ENCODE results near the gene PILRB. TPM values are rescaled to one million over a fixed set of nuclear protein-coding genes. Genes with fewer than 3 reads are reported as not detected.

Gene PILRB
- total RNA-seq, 1 donor from 2014 or later, result 79.4 TPM

- TF ChIP-seq, protein P1, sequence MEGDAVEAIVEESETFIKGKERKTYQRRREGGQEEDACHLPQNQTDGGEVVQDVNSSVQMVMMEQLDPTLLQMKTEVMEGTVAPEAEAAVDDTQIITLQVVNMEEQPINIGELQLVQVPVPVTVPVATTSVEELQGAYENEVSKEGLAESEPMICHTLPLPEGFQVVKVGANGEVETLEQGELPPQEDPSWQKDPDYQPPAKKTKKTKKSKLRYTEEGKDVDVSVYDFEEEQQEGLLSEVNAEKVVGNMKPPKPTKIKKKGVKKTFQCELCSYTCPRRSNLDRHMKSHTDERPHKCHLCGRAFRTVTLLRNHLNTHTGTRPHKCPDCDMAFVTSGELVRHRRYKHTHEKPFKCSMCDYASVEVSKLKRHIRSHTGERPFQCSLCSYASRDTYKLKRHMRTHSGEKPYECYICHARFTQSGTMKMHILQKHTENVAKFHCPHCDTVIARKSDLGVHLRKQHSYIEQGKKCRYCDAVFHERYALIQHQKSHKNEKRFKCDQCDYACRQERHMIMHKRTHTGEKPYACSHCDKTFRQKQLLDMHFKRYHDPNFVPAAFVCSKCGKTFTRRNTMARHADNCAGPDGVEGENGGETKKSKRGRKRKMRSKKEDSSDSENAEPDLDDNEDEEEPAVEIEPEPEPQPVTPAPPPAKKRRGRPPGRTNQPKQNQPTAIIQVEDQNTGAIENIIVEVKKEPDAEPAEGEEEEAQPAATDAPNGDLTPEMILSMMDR (IDR thresholded peaks at IDR 0.05), result no peak
- ChIA-PET CTCF (interaction anchor here (0.7 to 1.4 kb wide), 2 partner anchors 21 to 128 kb away, joined by 3 read pairs; no protein-coding TSS in a partner anchor), POLR2A (no interaction called here)
- no peaks in the 10 kb centered on the region for H3K36me3 Mint-ChIP-seq (ENCODE audit: low read depth)
- no peak overlapping the region for H3K27ac Mint-ChIP-seq
- H3K9me3 Mint-ChIP-seq, result no peaks in the 10 kb centered on the region
- no peaks in the 10 kb centered on the region for H3K27me3 Mint-ChIP-seq
- H3K4me3 Mint-ChIP-seq, result no peak overlapping the region
- intact Hi-C loops (cut with micrococcal nuclease), result no loop called here
- ATAC-seq (ENCODE audit: low read depth) (no peak), DNase-seq (no peak)
- H3K4me1 Mint-ChIP-seq, result peaks cover 6% of the 10 kb centered on the region
Observed at GRCh38 chr7:100386940-100387339, 29.0 kb downstream of the PILRB start.

GRCh38 chr7:100387695-100388094 lies 29.8 kb downstream of the PILRB start:
- TF ChIP-seq, protein P1 (IDR thresholded peaks at IDR 0.05), result no peak
- no peaks in the 10 kb centered on the region for H3K9me3 Mint-ChIP-seq
- DNase-seq (no peak), ATAC-seq (ENCODE audit: low read depth) (no peak)
- POLR2A ChIA-PET, result no interaction called here
- H3K4me3 Mint-ChIP-seq, result no peak overlapping the region
- no peaks in the 10 kb centered on the region for H3K27me3 Mint-ChIP-seq
- no peaks in the 10 kb centered on the region for H3K36me3 Mint-ChIP-seq (ENCODE audit: low read depth)
- no peak overlapping the region for H3K27ac Mint-ChIP-seq
- CTCF ChIA-PET, result interaction anchor here (0.9 to 1.4 kb wide), 2 partner anchors 20 to 29 kb away, joined by 3 read pairs; no protein-coding TSS in a partner anchor
- H3K4me1 Mint-ChIP-seq, result peaks cover 14% of the 10 kb centered on the region
- intact Hi-C loops (cut with micrococcal nuclease), result no loop called here

- H3K27ac Mint-ChIP-seq, result no peak overlapping the region
- H3K27me3 Mint-ChIP-seq, result no peaks in the 10 kb centered on the region
- H3K36me3 Mint-ChIP-seq (ENCODE audit: low read depth), result no peaks in the 10 kb centered on the region
- no peaks in the 10 kb centered on the region for H3K9me3 Mint-ChIP-seq
- no peak for DNase-seq
- peaks cover 27% of the 10 kb centered on the region for H3K4me1 Mint-ChIP-seq
- TF ChIP-seq, protein P1 (IDR thresholded peaks at IDR 0.05), result no peak
- intact Hi-C loops (cut with micrococcal nuclease), result no loop called here
- no peak overlapping the region for H3K4me3 Mint-ChIP-seq
- ChIA-PET CTCF (interaction anchor here (1.8 kb wide), 1 partner anchor 17 kb away, joined by 5 read pairs; no protein-coding TSS in a partner anchor), POLR2A (interaction anchor here (0.7 to 1.5 kb wide), 3 partner anchors 21 to 38 kb away, joined by 3 to 18 read pairs (median 4); no protein-coding TSS in a partner anchor)
- ATAC-seq (ENCODE audit: low read depth), result no peak
Observed at GRCh38 chr7:100389437-100390088, 31.6 kb downstream of the PILRB start.

GRCh38 chr7:100390286-100391009 lies 32.5 kb downstream of the PILRB start:
- Mint-ChIP-seq H3K9me3 (no peaks in the 10 kb centered on the region), H3K36me3 (ENCODE audit: low read depth) (no peaks in the 10 kb centered on the region), H3K27me3 (no peaks in the 10 kb centered on the region), H3K4me1 (peaks cover 24% of the 10 kb centered on the region), H3K4me3 (no peak overlapping the region), H3K27ac (no peak overlapping the region)
- intact Hi-C loops (cut with micrococcal nuclease), result no loop called here
- ChIA-PET CTCF (interaction anchor here (1.8 kb wide), 1 partner anchor 17 kb away, joined by 5 read pairs; no protein-coding TSS in a partner anchor), POLR2A (interaction anchor here (1.1 to 1.5 kb wide), 2 partner anchors 21 to 38 kb away, joined by 3 to 4 read pairs; no protein-coding TSS in a partner anchor)
- DNase-seq (no peak), ATAC-seq (ENCODE audit: low read depth) (no peak)
- TF ChIP-seq, protein P1 (IDR thresholded peaks at IDR 0.05), result no peak
